ENCODE measurements around the gene GDPD5.
A peak's percentile ranks its signal among the peaks of the same experiment; 100 is the strongest.

Gene GDPD5

GRCh38 chr11:75510004-75510722 is 15.6 kb downstream of the GDPD5 start:
- no peak for DNase-seq (ENCODE audit: low read depth)

- no peak for DNase-seq (ENCODE audit: low read depth)
Observed at GRCh38 chr11:75509020-75509720, 16.6 kb downstream of the GDPD5 start.

- no peak for DNase-seq (ENCODE audit: low read depth)
Observed at GRCh38 chr11:75508051-75508561, 17.6 kb downstream of the GDPD5 start.

- no peak for DNase-seq (ENCODE audit: low read depth)
Observed at GRCh38 chr11:75507571-75507970, 18.2 kb downstream of the GDPD5 start.

DNA sequence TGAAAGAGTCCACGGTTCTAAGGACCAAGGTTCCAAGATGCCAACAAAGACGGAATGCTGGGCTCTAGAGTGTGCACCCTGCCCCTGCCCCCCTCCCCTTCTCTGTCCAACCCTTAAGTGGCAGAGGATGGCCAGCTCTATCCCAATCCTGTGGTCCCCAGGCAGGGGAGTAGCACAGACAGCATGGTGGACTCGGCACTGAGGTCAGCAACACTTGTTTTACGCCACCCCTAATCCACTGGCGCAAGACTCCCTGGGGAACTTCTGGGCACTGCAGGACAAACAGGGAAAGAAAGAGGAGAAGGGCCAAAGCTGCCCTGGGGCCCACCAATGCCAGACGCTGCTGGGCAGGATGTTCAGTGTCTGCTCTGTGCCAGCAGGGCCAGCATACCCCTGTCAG is 18.9 kb downstream of the GDPD5 start:
- no peak for DNase-seq (ENCODE audit: low read depth)

DNA sequence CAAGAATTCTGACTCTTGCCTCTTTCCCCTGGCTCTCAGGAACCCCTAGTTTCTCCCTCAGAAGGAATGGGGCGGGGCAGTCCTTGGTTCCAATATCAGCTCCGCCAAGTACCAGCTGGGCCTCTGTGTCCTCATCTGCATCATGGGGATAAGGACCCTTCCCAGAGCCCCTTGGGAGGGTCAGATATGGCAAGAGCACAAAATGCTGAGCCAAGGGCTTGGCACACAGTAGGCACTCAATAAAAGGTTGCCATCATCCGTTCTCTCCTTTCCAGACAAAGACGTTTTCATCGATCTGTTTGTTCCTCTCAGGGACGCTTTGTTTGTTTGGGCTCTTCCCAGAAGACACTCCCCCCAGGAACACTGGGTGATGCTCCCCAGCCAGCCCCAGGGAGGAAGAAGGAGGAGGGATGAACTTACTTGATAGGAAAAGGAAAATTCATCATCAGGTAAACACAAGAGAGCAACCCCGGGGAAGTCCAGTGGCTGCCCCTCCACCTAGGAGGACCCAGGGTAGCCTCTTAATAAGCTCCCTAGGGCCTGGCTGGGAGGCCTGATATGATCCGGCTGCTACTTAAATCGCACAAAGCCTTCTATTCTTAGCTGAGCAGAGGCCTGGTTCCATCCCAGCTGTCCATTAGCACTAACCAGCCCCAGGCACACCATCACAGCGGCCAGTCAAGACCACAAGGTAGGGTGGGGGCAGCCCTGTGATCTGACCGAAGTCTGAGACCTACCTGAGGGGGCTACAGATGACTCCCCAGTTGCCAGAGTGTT is 19.6 kb downstream of the GDPD5 start:
- DNase-seq (ENCODE audit: low read depth): no peak

GRCh38 chr11:75504501-75504900 is 21.2 kb downstream of the GDPD5 start:
- DNase-seq (ENCODE audit: low read depth): no peak

GRCh38 chr11:75503531-75504099 is 22.1 kb downstream of the GDPD5 start:
- no peak for DNase-seq (ENCODE audit: low read depth)

DNA sequence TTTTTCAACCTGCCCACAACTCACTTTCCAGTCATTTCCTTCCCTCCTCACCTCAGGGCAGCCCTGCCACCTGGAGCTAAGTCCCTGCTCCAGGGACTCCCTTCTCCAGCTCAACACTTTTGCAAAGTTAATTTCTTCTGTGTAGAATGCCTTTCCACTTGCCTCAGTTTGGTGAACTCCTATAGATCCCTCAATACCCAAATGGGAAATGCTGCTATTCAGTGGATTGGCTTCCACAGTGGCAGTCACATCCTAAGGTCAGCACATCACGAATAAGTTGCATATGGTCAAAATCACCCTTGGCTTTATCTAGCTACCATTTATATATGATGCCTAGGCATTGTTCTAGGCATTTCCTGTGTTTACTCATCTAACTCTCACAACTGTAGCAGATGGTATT is 23.6 kb downstream of the GDPD5 start:
- DNase-seq (ENCODE audit: low read depth): no peak

GRCh38 chr11:75500742-75501141 is 25.0 kb downstream of the GDPD5 start:
- DNase-seq (ENCODE audit: low read depth): no peak

DNA sequence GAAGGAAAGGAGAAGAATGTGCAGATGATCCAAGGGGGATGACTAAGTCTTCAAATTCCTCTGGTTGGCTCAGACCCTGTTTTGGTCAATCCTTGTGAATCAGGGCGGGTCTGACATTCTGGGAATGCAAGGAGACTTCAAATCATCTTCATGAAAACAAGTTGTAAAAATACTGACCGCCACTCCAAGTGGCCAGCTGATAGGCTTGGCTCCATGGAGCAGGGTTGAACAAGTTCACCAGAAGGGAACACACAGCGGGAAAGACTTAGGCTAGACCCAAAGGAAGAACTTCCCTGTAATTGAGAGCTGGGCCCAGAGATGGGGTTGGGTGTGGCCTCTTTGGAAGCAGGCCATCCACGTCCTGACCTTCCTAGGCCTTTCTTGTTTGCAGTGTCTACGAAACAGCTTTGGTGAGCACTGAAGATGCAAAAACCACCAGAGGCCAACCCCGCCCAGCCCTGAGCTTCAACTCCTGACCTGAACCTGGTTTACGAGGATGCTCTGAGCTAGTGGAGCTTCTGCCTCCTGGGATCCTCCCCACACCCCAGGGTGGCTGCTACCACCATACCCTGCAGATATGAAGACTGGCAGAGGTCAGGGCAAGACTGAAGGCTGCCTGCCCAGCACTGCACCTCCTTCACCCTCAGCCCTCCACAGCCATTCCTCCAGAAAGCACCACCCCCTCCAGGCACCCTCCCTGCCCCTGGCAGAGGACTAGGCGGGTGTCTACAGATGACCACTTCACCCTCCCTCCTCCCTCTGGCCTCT is 26.1 kb downstream of the GDPD5 start:
- no peak for DNase-seq (ENCODE audit: low read depth)

GRCh38 chr11:75498556-75499255 is 27.0 kb downstream of the GDPD5 start:
- DNase-seq (ENCODE audit: low read depth): no peak

DNA sequence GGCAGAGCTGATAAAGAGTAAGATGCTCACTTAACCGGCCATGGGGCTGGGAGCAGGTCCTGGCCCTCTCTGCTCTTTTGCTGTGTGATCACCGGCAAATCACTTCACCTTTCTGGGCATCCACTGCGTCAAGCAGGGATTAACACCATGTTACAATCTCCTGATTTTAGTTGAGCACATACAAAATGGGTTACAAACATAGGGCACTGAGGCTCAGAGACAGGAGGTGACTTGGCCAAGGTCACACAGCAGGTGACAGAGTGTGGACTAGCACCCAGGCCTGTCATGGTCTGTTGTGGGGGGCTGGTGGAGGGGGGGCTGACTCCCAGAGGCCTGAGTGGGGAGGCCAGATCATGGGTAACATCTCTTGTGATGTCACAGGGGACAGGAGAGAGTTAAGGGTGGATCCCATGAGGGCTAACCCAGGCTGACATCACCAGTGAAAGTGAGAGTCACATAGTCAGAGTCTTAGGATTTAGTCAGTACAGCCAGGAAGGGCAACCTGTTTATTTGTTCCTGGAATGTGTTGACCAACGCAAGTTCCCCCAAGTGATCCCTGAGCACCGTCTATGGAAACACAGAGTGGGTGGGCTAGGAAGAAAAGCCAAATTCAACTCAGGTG is 27.8 kb downstream of the GDPD5 start:
- no peak for DNase-seq (ENCODE audit: low read depth)

- no peak for DNase-seq (ENCODE audit: low read depth)
Observed at GRCh38 chr11:75496305-75496752, 29.4 kb downstream of the GDPD5 start.

DNA sequence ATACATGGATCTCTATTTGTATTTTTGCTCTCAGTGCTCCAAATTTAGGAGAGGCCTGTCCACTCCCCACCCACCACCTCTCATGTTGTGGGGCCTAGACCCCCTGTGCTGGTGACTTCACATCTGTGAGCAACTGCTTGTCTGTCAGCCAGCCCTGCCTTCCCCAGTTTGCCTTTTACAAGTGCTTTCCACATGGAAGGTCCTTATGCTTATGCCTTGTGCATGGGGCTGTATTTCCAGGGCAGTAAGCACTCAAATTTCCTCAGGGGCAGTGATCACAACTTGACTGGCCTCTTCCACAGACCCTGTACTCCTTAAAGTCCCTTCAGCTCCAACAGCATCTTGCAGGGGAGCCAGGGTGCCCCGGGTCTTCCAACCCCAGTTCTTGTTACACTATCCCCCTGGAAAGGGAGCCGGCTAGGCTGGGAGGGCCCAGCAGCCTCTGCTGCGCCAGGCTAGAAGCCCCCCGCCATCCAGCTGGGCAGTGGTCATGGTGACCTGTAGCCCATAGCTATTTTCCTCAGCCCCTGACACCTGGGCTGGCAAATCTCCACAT is 29.9 kb downstream of the GDPD5 start:
- no peak for DNase-seq (ENCODE audit: low read depth)

DNA sequence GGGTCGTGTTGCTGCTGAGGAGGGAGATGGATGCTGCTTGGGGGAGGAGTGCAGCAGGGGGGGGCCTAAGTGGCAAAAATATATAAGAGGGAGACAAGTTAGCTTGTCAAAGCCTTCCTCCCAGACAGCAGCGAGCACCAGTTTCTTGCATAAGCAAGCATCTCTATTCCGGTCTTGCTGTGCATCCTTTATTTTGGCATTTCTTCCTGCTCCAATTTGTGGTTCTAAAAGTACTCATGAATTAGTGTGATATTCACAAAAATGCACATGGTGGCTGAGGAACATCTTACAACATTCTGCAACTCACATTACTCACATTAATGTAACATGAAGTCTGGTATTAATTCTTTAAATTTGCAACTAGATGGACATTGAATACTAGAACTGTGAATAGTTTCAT is 32.1 kb downstream of the GDPD5 start:
- no peak for DNase-seq (ENCODE audit: low read depth)

DNA sequence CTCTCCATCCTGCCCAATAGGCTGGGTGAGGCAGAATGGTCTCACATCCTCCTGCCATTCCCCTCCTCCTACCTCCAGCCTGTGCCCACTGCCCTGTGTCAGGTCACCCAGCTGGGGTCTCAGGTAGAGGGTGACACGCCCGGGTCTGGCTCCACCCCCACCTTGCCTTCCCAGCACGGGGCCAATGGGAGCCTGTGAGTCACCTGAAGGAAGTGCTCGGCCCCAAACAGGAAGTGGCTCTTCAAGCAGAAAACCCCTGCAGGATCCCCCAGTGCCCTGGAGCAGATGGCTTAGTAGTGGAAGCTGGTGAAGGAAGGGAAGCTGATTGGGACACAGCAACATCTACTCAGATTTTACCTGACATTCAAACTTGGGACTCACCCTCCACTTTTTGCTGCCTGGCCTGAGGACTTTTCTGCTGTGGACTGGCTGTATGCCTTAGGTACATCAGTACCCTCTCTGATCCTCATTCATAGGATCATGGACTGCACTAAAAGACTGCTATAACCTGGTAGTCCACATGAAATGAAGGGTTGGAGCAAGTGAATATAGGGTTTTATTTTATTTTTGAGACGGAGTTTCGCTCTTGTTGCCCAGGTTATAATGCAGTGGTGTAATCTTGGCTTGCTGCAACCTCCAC is 33.4 kb downstream of the GDPD5 start:
- DNase-seq (ENCODE audit: low read depth): peak; percentile 23

GRCh38 chr11:75491465-75491864 is 34.3 kb downstream of the GDPD5 start:
- DNase-seq (ENCODE audit: low read depth): no peak
